Astrocyte (in vitro differentiated cells and primary cell): ENCODE data around the gene PAX3. TPM values are rescaled to one million over a fixed set of nuclear protein-coding genes. Genes with fewer than 3 reads are reported as not detected.

Experiments
- DNase-seq: peaks from one replicate; pipeline ENCODE4 v3.0.0-alpha.2; 2010; ENCODE audit warnings: low read depth
- FAIRE-seq: peaks from 2 replicates; lab custom pipeline; 2011; peaks lifted over from hg19 to GRCh38; lab: Jason Lieb, UNC
- H2AFZ ChIP-seq: 2 replicates; pipeline ENCODE4 v1.6.0; 2012; ENCODE audit warnings: low read depth, low read length, inconsistent platforms
- H3K27ac ChIP-seq: 2 replicates; pipeline ENCODE4 v1.5.1; 2011; ENCODE audit warnings: low read depth, low read length, inconsistent platforms
- H3K27me3 ChIP-seq: 2 replicates; pipeline ENCODE4 v1.6.0; 2011; ENCODE audit warnings: low read length, inconsistent platforms; ENCODE audit not compliant: insufficient read depth
- H3K36me3 ChIP-seq: 2 replicates; pipeline ENCODE4 v1.5.1; 2011; ENCODE audit warnings: low read length, inconsistent platforms; ENCODE audit not compliant: insufficient read depth
- H3K4me1 ChIP-seq: 2 replicates; pipeline ENCODE4 v1.5.1; 2011; ENCODE audit warnings: low read length, inconsistent platforms; ENCODE audit not compliant: insufficient read depth
- H3K4me2 ChIP-seq: 2 replicates; pipeline ENCODE4 v1.6.0; 2012; ENCODE audit warnings: low read length, inconsistent platforms
- H3K4me3 ChIP-seq: 2 replicates; pipeline ENCODE4 v1.5.1; 2011; ENCODE audit warnings: low read depth, mild to moderate bottlenecking, low read length, inconsistent platforms; ENCODE audit not compliant: insufficient read depth
- H3K79me2 ChIP-seq: 2 replicates; pipeline ENCODE4 v1.6.0; 2012; ENCODE audit warnings: mild to moderate bottlenecking, low read length, inconsistent platforms; ENCODE audit not compliant: insufficient read depth
- H3K9ac ChIP-seq: 2 replicates; pipeline ENCODE4 v1.6.0; 2012; ENCODE audit warnings: mild to moderate bottlenecking, low read length, inconsistent platforms
- H3K9me3 ChIP-seq: 2 replicates; pipeline ENCODE4 v1.5.1; 2012; ENCODE audit warnings: low read depth, mild to moderate bottlenecking, low read length, inconsistent platforms; ENCODE audit not compliant: insufficient read depth
- H4K20me1 ChIP-seq: 2 replicates; pipeline ENCODE4 v1.6.0; 2012; ENCODE audit warnings: low read length, inconsistent platforms; ENCODE audit not compliant: insufficient read depth
- H3K27ac Mint-ChIP-seq: one replicate; pipeline ENCODE4 v1.8.0; 2021; ENCODE audit warnings: mild to moderate bottlenecking, mixed read lengths; ENCODE audit not compliant: unreplicated experiment
- H3K27me3 Mint-ChIP-seq: one replicate; pipeline ENCODE4 v1.8.0; 2021; ENCODE audit warnings: low read depth, mixed read lengths; ENCODE audit not compliant: unreplicated experiment
- H3K36me3 Mint-ChIP-seq: one replicate; pipeline ENCODE4 v1.8.0; 2021; ENCODE audit warnings: low read depth, mixed read lengths; ENCODE audit not compliant: unreplicated experiment
- H3K4me1 Mint-ChIP-seq: one replicate; pipeline ENCODE4 v1.8.0; 2021; ENCODE audit warnings: low read depth, mixed read lengths; ENCODE audit not compliant: unreplicated experiment
- H3K4me3 Mint-ChIP-seq: one replicate; pipeline ENCODE4 v1.8.0; 2021; ENCODE audit warnings: mild to moderate bottlenecking, moderate library complexity, mixed read lengths; ENCODE audit not compliant: unreplicated experiment
- H3K9me3 Mint-ChIP-seq: one replicate; pipeline ENCODE4 v1.8.0; 2021; ENCODE audit warnings: mild to moderate bottlenecking, mixed read lengths; ENCODE audit not compliant: unreplicated experiment
- CTCF ChIP-seq: IDR thresholded peaks from 2 replicates; pipeline ENCODE4 v1.5.1; 2011; ENCODE audit warnings: low read depth, mild to moderate bottlenecking, inconsistent platforms, low read length, moderate library complexity; ENCODE audit not compliant: insufficient read depth
- EZH2 ChIP-seq: IDR thresholded peaks from 2 replicates; pipeline ENCODE4 v1.6.1; 2012; ENCODE audit warnings: mild to moderate bottlenecking, low read length, inconsistent platforms; ENCODE audit not compliant: insufficient read depth
- total RNA-seq: library from RNA; stranded (reverse); gene quantifications from 2 replicates; pipeline ENCODE4 v1.2.1, GENCODE V29; 2021

Gene PAX3
- total RNA-seq, 1 donor from 2014 or later: not detected

- FAIRE-seq (no peak), DNase-seq (no peak)
- H3K4me3 ChIP-seq: peak overlapping the region; percentile 73
- Mint-ChIP-seq H3K9me3 (peaks cover 24% of the 10 kb centered on the region), H3K27me3 (peaks cover 90% of the 10 kb centered on the region), H3K36me3 (no peaks in the 10 kb centered on the region), H3K4me3 (no peak overlapping the region), H3K4me1 (no peaks in the 10 kb centered on the region), H3K27ac (no peak overlapping the region)
- H3K4me2 ChIP-seq: peak overlapping the region; percentile 87
- peaks cover 12% of the 10 kb centered on the region for H3K4me1 ChIP-seq
- peaks cover 6% of the 10 kb centered on the region for H4K20me1 ChIP-seq
- no peaks in the 10 kb centered on the region for H3K36me3 ChIP-seq
- TF ChIP-seq CTCF (no peak), EZH2 (peak; percentile 44)
- peak overlapping the region; percentile 68 for H3K27ac ChIP-seq
- H3K27me3 ChIP-seq: peaks cover 50% of the 10 kb centered on the region
- peak overlapping the region; percentile 85 for H3K9ac ChIP-seq
- peaks cover 3% of the 10 kb centered on the region for H3K9me3 ChIP-seq
- H3K79me2 ChIP-seq: peaks cover 48% of the 10 kb centered on the region
- peak overlapping the region; percentile 47 for H2AFZ ChIP-seq
Observed at GRCh38 chr2:222295368-222296062, 3.3 kb downstream of the PAX3 start.

GRCh38 chr2:222294996-222295367, 3.8 kb downstream of the PAX3 start:
- Histone ChIP-seq H3K36me3 (no peaks in the 10 kb centered on the region), H3K4me3 (peak overlapping the region; percentile 73), H3K4me1 (peaks cover 12% of the 10 kb centered on the region), H3K79me2 (peaks cover 48% of the 10 kb centered on the region), H3K9ac (peak overlapping the region; percentile 85), H3K9me3 (peaks cover 3% of the 10 kb centered on the region), H3K27me3 (peaks cover 50% of the 10 kb centered on the region), H2AFZ (peak overlapping the region; percentile 47), H4K20me1 (peaks cover 6% of the 10 kb centered on the region), H3K4me2 (peak overlapping the region; percentile 87), H3K27ac (peak overlapping the region; percentile 68)
- Mint-ChIP-seq H3K4me3 (no peak overlapping the region), H3K27ac (no peak overlapping the region), H3K9me3 (peaks cover 22% of the 10 kb centered on the region), H3K4me1 (no peaks in the 10 kb centered on the region), H3K36me3 (no peaks in the 10 kb centered on the region), H3K27me3 (peaks cover 90% of the 10 kb centered on the region)
- FAIRE-seq (no peak), DNase-seq (no peak)
- TF ChIP-seq CTCF: no peak
- TF ChIP-seq EZH2: no peak
